ENCODE data around the gene APBB2.
"Not testable (repeated sequence)": the region's sequence is repeated elsewhere in the genome, so short reads cannot be mapped to it uniquely, and the experiment has no call there.

The APBB2 gene

DNA sequence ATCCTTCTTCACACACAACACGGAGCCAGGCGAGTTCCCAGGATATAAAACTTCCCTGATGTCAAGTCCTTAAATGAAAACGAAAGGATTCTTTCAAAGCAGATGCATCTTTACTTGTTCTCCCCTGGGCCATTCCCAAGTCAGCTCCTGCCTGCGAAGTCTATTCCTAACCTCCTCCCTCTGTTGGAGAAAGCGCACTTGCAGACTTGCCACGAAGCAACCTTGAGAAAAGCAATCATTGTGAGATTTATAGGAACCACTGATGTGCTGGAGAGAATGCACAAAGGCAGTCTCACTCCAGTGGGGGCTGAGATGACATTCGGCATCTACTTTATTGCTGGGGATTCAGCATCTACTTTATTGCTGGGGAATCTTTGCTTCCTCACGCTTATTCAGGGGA, 308.9 kb downstream of the APBB2 start:
- no peak for DNase-seq (ENCODE audit: extremely low read depth, low read depth)
- TF ChIP-seq, protein P1, sequence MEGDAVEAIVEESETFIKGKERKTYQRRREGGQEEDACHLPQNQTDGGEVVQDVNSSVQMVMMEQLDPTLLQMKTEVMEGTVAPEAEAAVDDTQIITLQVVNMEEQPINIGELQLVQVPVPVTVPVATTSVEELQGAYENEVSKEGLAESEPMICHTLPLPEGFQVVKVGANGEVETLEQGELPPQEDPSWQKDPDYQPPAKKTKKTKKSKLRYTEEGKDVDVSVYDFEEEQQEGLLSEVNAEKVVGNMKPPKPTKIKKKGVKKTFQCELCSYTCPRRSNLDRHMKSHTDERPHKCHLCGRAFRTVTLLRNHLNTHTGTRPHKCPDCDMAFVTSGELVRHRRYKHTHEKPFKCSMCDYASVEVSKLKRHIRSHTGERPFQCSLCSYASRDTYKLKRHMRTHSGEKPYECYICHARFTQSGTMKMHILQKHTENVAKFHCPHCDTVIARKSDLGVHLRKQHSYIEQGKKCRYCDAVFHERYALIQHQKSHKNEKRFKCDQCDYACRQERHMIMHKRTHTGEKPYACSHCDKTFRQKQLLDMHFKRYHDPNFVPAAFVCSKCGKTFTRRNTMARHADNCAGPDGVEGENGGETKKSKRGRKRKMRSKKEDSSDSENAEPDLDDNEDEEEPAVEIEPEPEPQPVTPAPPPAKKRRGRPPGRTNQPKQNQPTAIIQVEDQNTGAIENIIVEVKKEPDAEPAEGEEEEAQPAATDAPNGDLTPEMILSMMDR (IDR thresholded peaks at IDR 0.05; ENCODE audit: low read depth, low read length, missing control alignments), result no peak
- H3K4me3 ChIP-seq (replicated peaks; ENCODE audit: low read depth, low read length), result no peak overlapping the region

DNA sequence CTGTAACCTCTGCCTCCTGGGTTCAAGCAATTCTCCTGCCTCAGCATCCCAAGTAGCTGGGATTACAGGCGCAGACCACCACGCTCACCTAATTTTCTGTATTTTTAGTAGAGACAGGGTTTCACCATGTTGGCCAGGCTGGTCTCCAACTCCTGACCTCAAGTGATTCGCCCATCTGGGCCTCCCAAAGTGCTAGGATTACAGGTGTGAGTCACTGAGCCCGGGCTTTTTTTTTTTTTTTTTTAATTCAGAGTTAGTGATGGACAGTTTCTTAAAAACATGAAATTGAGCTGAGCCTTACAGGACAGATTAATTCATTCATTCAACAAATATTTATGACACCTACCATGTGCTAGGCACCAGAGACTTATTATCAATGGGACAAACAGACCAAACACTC, 313.8 kb downstream of the APBB2 start:
- not testable (repeated sequence) for DNase-seq (ENCODE audit: extremely low read depth, low read depth); H3K4me3 ChIP-seq (replicated peaks; ENCODE audit: low read depth, low read length)

DNA sequence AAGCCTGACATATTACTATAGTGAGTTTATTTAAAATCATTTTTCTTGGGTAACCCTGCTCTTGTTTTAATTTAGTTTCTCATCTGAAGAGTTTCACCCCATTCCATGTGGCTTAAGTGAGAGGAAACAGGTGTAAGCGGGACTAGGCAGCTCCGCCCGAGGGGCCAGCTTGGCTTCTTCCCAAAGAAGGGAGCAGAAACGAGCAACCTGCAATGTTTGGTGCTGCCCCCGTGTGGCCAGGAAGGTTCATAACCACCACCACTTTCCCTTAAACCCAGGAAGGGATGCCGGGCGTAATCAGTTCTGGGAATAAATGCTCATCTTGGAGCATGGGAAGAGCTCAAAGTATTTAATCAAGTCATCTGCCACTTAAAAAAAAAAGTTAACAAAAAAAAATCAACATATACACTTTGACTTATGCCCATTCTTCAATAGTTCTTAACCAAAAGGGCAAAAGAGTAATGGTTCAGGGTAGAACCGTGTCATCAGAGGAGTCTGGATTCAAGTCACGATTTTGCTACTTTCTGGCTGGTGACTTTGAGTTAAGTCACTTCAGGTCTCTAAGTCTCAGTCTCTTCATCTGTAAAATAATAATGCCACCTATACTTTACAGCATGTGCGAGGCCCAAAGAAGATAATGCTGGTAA, 316.7 kb downstream of the APBB2 start:
- DNase-seq (ENCODE audit: extremely low read depth, low read depth), result peak; percentile 48
- no peak overlapping the region for H3K4me3 ChIP-seq (replicated peaks; ENCODE audit: low read depth, low read length)
- TF ChIP-seq, protein P1 (IDR thresholded peaks at IDR 0.05; ENCODE audit: low read depth, low read length, missing control alignments), result peak; percentile 83

DNA sequence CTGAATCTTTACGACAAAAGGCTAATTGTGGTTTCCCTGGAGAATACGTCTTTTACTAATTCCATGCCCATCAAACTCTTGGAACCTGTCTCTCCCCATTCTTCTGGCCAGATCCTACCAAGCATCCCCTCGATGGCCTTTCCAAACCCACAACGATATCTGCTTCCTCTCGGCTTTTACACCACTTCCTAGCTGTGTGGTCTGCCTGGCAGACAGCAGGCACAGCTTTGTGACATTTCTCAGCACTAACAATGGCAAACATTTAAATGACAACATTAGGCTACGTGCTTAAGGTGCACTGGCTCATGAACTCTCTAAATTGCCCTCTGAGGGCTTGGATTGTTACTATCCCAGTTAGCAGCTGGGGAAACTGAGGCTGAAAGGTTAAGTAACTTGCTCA, 323.6 kb downstream of the APBB2 start:
- no peak overlapping the region for H3K4me3 ChIP-seq (replicated peaks; ENCODE audit: low read depth, low read length)
- TF ChIP-seq, protein P1 (IDR thresholded peaks at IDR 0.05; ENCODE audit: low read depth, low read length, missing control alignments), result no peak
- no peak for DNase-seq (ENCODE audit: extremely low read depth, low read depth)

DNA sequence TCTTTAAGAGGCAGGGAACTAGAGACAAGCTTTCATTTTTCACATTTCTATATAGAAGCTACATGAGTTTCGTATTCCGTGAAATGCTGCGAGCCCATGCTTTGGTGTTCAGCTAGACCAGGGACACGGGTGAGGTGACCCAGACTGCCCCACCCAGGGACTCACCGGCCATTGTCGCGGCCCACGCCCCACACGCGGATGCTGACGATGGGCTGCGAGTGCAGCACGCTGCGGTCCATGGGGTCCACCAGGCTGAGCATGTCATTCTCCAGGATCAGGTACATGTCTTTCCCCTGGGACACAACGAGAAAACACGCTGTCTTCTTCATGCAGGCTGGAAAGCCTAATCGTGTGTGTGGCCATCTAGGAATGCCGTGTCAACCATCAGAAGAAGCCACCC, 324.1 kb downstream of the APBB2 start:
- no peak for DNase-seq (ENCODE audit: extremely low read depth, low read depth)

DNA sequence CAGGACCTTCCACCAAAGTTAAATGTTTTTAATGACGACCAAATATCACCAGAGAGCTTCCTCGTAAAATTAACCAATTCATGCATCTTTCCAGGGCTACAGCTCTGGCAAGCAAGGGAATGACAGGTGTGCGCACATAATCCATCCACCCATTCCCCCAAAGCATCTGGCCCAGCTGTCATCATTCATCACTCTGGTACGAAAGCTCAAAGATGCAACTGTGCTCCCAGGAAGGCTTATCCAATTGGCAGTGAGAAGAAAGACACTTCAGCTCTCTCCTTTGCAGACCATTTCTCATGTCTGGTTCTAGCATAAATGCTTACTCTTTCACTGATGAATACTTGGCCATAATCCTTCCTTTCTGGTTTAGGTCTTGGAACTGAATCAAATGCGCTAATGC, 325.4 kb downstream of the APBB2 start:
- DNase-seq (ENCODE audit: extremely low read depth, low read depth), result no peak
- TF ChIP-seq, protein P1 (IDR thresholded peaks at IDR 0.05; ENCODE audit: low read depth, low read length, missing control alignments), result no peak
- H3K4me3 ChIP-seq (replicated peaks; ENCODE audit: low read depth, low read length), result no peak overlapping the region

More for the DNA sequence above, 324.1 kb downstream of the APBB2 start:
- TF ChIP-seq, protein P1 (IDR thresholded peaks at IDR 0.05; ENCODE audit: low read depth, low read length, missing control alignments), result no peak
- no peak overlapping the region for H3K4me3 ChIP-seq (replicated peaks; ENCODE audit: low read depth, low read length)

DNA sequence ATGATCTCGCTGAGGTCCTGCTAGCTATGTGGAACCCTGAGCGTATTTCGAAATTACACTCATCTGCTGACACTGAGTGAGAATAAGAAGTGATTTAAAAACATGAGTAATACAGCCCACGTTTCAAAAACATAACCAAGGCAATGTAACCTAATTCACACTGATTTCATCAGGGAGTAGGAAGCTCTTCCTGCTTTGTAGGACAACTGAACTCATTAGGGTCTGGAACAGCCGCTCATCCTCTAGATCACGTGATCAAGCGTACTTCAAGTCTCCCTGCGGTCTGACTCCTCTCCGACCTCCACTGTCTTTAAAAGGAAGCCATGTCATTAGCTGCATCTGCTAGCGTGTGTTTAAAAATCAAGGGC, 326.6 kb downstream of the APBB2 start:
- H3K4me3 ChIP-seq (replicated peaks; ENCODE audit: low read depth, low read length), result no peak overlapping the region
- no peak for DNase-seq (ENCODE audit: extremely low read depth, low read depth)
- TF ChIP-seq, protein P1 (IDR thresholded peaks at IDR 0.05; ENCODE audit: low read depth, low read length, missing control alignments), result no peak
